Neutrophil (primary cell): ENCODE data around the gene FRMD6.

Experiments
- H3K27ac ChIP-seq: fragments of 200-600 bp; sonication (generic); 2 replicates; pipeline ENCODE4 v1.5.1; 2016; ENCODE audit warnings: mild to moderate bottlenecking, moderate library complexity
- H3K27me3 ChIP-seq: fragments of 200-600 bp; sonication (generic); 2 replicates; pipeline ENCODE4 v1.6.0; 2016; ENCODE audit warnings: mild to moderate bottlenecking
- H3K36me3 ChIP-seq: fragments of 200-600 bp; sonication (generic); 2 replicates; pipeline ENCODE4 v1.5.1; 2017
- H3K4me1 ChIP-seq, 2 experiments: fragments of 200-600 bp in 1 of 2; sonication (generic) in 1 of 2; 1 replicate in 1 of 2; 2 replicates in 1 of 2; pipeline versions ENCODE4 v1.5.1 to v1.6.1; 2013 to 2016; ENCODE audit warnings: low read depth in 1 of 2, low read length in 1 of 2, mild to moderate bottlenecking in 1 of 2, moderate library complexity in 1 of 2; ENCODE audit not compliant: control insufficient read depth in 1 of 2, insufficient read depth in 1 of 2
- H3K4me3 ChIP-seq, 2 experiments: fragments of 200-600 bp in 1 of 2; sonication (generic) in 1 of 2; 1 replicate in 1 of 2; 2 replicates in 1 of 2; pipeline ENCODE4 v1.5.1; 2013 to 2016; ENCODE audit warnings: low read depth in 1 of 2, low read length in 1 of 2, mild to moderate bottlenecking in 1 of 2, moderate library complexity in 1 of 2
- H3K9me3 ChIP-seq: fragments of 200-600 bp; sonication (generic); 2 replicates; pipeline ENCODE4 v1.5.1; 2016
- TF ChIP-seq, protein P1 (sequence below): fragments of 200-600 bp; sonication (generic); IDR thresholded peaks from 2 replicates; pipeline ENCODE4 v1.5.1; 2016; ENCODE audit warnings: antibody characterized with exemption

Gene FRMD6

GRCh38 chr14:51711505-51711904 lies 59.8 kb downstream of the FRMD6 start:
- H3K27ac ChIP-seq: no peak overlapping the region
- H3K4me3 ChIP-seq: no peak overlapping the region
- TF ChIP-seq, protein P1, sequence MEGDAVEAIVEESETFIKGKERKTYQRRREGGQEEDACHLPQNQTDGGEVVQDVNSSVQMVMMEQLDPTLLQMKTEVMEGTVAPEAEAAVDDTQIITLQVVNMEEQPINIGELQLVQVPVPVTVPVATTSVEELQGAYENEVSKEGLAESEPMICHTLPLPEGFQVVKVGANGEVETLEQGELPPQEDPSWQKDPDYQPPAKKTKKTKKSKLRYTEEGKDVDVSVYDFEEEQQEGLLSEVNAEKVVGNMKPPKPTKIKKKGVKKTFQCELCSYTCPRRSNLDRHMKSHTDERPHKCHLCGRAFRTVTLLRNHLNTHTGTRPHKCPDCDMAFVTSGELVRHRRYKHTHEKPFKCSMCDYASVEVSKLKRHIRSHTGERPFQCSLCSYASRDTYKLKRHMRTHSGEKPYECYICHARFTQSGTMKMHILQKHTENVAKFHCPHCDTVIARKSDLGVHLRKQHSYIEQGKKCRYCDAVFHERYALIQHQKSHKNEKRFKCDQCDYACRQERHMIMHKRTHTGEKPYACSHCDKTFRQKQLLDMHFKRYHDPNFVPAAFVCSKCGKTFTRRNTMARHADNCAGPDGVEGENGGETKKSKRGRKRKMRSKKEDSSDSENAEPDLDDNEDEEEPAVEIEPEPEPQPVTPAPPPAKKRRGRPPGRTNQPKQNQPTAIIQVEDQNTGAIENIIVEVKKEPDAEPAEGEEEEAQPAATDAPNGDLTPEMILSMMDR: no peak
- H3K4me1 ChIP-seq: no peaks in the 10 kb centered on the region
- no peaks in the 10 kb centered on the region for H3K36me3 ChIP-seq
- no peaks in the 10 kb centered on the region for H3K9me3 ChIP-seq
- no peaks in the 10 kb centered on the region for H3K27me3 ChIP-seq

GRCh38 chr14:51715250-51715649 lies 63.5 kb downstream of the FRMD6 start:
- TF ChIP-seq, protein P1: no peak
- no peaks in the 10 kb centered on the region for H3K9me3 ChIP-seq
- H3K27ac ChIP-seq: no peak overlapping the region
- H3K4me1 ChIP-seq: no peaks in the 10 kb centered on the region
- H3K27me3 ChIP-seq: no peaks in the 10 kb centered on the region
- H3K36me3 ChIP-seq: no peaks in the 10 kb centered on the region
- H3K4me3 ChIP-seq: no peak overlapping the region

- Histone ChIP-seq H3K4me3 (no peak overlapping the region), H3K27me3 (no peaks in the 10 kb centered on the region), H3K4me1 (no peaks in the 10 kb centered on the region), H3K36me3 (no peaks in the 10 kb centered on the region), H3K27ac (no peak overlapping the region), H3K9me3 (no peaks in the 10 kb centered on the region)
- TF ChIP-seq, protein P1: no peak
Measured at GRCh38 chr14:51715742-51716141, 64.0 kb downstream of the FRMD6 start.

DNA sequence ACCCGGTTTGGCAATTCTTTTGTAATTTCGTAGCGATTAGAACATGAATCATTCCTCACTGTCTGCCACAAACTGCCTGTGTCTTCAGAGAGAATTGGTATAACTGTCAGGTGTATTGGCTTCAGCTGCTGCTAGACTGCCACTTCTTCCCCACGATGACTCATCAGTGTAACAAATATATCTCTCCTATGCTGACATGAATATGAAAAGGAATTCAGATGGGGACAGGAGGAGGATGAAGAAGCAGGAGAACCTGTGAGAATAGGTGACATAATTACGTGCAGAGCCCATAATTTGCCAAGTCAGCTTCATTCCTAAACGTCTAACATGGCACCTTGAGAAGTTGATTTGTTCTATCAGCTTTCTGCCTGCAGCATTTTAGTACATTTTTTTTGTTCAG lies 64.9 kb downstream of the FRMD6 start:
- Histone ChIP-seq H3K27ac (no peak overlapping the region), H3K36me3 (no peaks in the 10 kb centered on the region), H3K27me3 (no peaks in the 10 kb centered on the region), H3K9me3 (no peaks in the 10 kb centered on the region), H3K4me3 (no peak overlapping the region), H3K4me1 (no peaks in the 10 kb centered on the region)
- TF ChIP-seq, protein P1: no peak

GRCh38 chr14:51717766-51718165 lies 66.1 kb downstream of the FRMD6 start:
- Histone ChIP-seq H3K36me3 (no peaks in the 10 kb centered on the region), H3K4me1 (no peaks in the 10 kb centered on the region), H3K9me3 (no peaks in the 10 kb centered on the region), H3K27ac (no peak overlapping the region), H3K4me3 (no peak overlapping the region), H3K27me3 (no peaks in the 10 kb centered on the region)
- TF ChIP-seq, protein P1: no peak

GRCh38 chr14:51719955-51720354 lies 68.2 kb downstream of the FRMD6 start:
- Histone ChIP-seq H3K27me3 (no peaks in the 10 kb centered on the region), H3K36me3 (no peaks in the 10 kb centered on the region), H3K4me1 (no peaks in the 10 kb centered on the region), H3K4me3 (no peak overlapping the region), H3K27ac (no peak overlapping the region), H3K9me3 (no peaks in the 10 kb centered on the region)
- TF ChIP-seq, protein P1: no peak
